ENCODE data around the gene VCL. TPM values are rescaled to one million over a fixed set of nuclear protein-coding genes. Genes with fewer than 3 reads are reported as not detected.

The VCL gene
- total RNA-seq, 1 experiment from 2014 or later = 106 TPM

DNA sequence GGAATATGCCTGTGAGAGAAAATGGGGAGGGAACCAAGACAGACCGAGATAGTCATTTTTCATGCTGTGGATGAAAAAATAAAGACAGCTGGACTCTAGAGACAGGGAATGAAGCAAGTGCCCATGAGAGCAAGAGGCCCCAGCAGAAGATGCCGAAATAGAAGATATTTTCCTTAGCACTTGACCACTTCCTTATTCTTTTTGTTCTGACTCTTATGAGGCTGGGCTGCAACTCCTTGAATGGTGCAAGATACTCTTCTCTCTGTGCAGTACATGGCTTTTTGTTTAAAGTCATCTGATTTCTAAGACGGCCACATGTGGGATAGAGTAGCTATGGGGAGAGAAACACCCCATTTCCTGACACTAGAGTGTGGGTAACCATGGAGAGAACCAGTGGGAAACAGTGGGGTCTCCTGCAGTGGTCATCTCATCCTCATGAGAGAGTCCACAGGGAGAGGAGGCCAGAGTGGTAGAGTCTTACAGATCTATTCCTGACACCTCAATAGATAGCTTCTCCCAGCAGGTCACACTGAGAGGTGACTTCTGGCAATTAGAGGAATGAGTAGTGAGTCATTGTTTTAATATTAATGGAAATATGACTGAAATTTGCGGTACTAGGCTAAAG is 18.0 kb upstream of the VCL start:
- peaks cover 4 to 17% of the 10 kb centered on the region in 2 experiments; a peak in 3 of 4 replicates for H3K4me1 ChIP-seq (ENCODE audit: control insufficient read depth in 1 of 2, insufficient read depth in 2 of 2, low read length in 2 of 2)
- POLR2A ChIA-PET = interaction anchor here (1.3 kb wide), 1 partner anchor 19 kb away, joined by 5 read pairs; no protein-coding TSS in a partner anchor
- CTCF ChIA-PET = no interaction called here
- ATAC-seq = no peak
- H3K36me3 ChIP-seq (ENCODE audit: control insufficient read depth in 1 of 2, insufficient read depth in 2 of 2, low read length in 2 of 2) = no peaks in the 10 kb centered on the region
- TF ChIP-seq POLR2A (IDR thresholded peaks at IDR 0.05; ENCODE audit: borderline replicate concordance, extremely low read depth, insufficient read depth, insufficient read length) (no peak), FOSL1 (IDR thresholded peaks at IDR 0.05; ENCODE audit: low read depth) (no peak), POLR2AphosphoS5 (IDR thresholded peaks at IDR 0.05; ENCODE audit: low read depth, low read length) (no peak), SP1 (IDR thresholded peaks at IDR 0.05; ENCODE audit: low read depth) (no peak), SRF (IDR thresholded peaks at IDR 0.05; ENCODE audit: low read depth) (no peak), YY1 (IDR thresholded peaks at IDR 0.05; ENCODE audit: extremely low read depth, insufficient replicate concordance, low read depth, low read length) (no peak), ZNF274 (IDR thresholded peaks at IDR 0.05; ENCODE audit: low read depth, low read length) (no peak), CEBPB (IDR thresholded peaks at IDR 0.05; ENCODE audit: low read depth) (no peak), RAD21 (IDR thresholded peaks at IDR 0.05; ENCODE audit: low read depth) (no peak), ELF1 (IDR thresholded peaks at IDR 0.05; ENCODE audit: borderline replicate concordance, low read depth) (no peak), JUND (IDR thresholded peaks at IDR 0.05) (no peak), TCF7L2 (IDR thresholded peaks at IDR 0.05; ENCODE audit: borderline replicate concordance, extremely low read depth, insufficient read depth, insufficient read length) (no peak), ZFX (IDR thresholded peaks at IDR 0.05) (no peak)
- TF ChIP-seq, protein P1, sequence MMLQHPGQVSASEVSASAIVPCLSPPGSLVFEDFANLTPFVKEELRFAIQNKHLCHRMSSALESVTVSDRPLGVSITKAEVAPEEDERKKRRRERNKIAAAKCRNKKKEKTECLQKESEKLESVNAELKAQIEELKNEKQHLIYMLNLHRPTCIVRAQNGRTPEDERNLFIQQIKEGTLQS (IDR thresholded peaks at IDR 0.05) = no peak
- TF ChIP-seq, protein P2, sequence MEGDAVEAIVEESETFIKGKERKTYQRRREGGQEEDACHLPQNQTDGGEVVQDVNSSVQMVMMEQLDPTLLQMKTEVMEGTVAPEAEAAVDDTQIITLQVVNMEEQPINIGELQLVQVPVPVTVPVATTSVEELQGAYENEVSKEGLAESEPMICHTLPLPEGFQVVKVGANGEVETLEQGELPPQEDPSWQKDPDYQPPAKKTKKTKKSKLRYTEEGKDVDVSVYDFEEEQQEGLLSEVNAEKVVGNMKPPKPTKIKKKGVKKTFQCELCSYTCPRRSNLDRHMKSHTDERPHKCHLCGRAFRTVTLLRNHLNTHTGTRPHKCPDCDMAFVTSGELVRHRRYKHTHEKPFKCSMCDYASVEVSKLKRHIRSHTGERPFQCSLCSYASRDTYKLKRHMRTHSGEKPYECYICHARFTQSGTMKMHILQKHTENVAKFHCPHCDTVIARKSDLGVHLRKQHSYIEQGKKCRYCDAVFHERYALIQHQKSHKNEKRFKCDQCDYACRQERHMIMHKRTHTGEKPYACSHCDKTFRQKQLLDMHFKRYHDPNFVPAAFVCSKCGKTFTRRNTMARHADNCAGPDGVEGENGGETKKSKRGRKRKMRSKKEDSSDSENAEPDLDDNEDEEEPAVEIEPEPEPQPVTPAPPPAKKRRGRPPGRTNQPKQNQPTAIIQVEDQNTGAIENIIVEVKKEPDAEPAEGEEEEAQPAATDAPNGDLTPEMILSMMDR (IDR thresholded peaks at IDR 0.05 in 2 of 3, conservative IDR thresholded peaks at IDR 0.05 in 1 of 3; ENCODE audit: borderline replicate concordance in 1 of 3, insufficient read depth in 1 of 3, low read depth in 2 of 3, low read length in 2 of 3) = no peak
- H2AFZ ChIP-seq (ENCODE audit: low read depth, low read length, poor library complexity, severe bottlenecking) = peak overlapping the region; percentile 42
- DNase-seq (ENCODE audit: low read depth, low spot score) = no peak
- H3K27me3 ChIP-seq (ENCODE audit: insufficient read depth, low read length) = no peaks in the 10 kb centered on the region
- RAD21 ChIA-PET (ENCODE audit: low non-redundant PET in 1 of 2, low total read pairs in 2 of 2, uncharacterized antibody in 2 of 2, unreplicated experiment in 2 of 2) = no interaction called here
- H3K4me3 ChIP-seq (replicated peaks in 1 of 2; ENCODE audit: low read depth in 1 of 2, low read length in 2 of 2) = no peak overlapping the region
- H3K4me2 ChIP-seq (ENCODE audit: low read length) = 0 out of 2 replicates have a peak overlapping the region, but pooled peaks have one; percentile 3
- no peaks in the 10 kb centered on the region for H3K9me2 ChIP-seq (ENCODE audit: insufficient read depth)
- no peaks in the 10 kb centered on the region for H3K79me2 ChIP-seq (ENCODE audit: insufficient read depth, low read length)
- intact Hi-C loops (cut with micrococcal nuclease) = no loop called here
- H3K9me3 ChIP-seq (ENCODE audit: control insufficient read depth in 1 of 2, insufficient read depth in 1 of 2, low read depth in 1 of 2, low read length in 2 of 2) = no peaks in the 10 kb centered on the region
- no peak overlapping the region for H3K9ac ChIP-seq (ENCODE audit: low read length)
- H4K20me1 ChIP-seq (ENCODE audit: insufficient read depth) = no peaks in the 10 kb centered on the region
- BruUV-seq (replicated peaks) = no TSS peak
- no peak overlapping the region for H3K27ac ChIP-seq (ENCODE audit: low read depth, low read length)

Data from HCT116 (cell line).